ENCODE data around the gene ATP5MC2.
A peak's percentile ranks its signal among the peaks of the same experiment; 100 is the strongest.
"Not testable (repeated sequence)": the region's sequence is repeated elsewhere in the genome, so short reads cannot be mapped to it uniquely, and the experiment has no call there.

The ATP5MC2 gene

DNA sequence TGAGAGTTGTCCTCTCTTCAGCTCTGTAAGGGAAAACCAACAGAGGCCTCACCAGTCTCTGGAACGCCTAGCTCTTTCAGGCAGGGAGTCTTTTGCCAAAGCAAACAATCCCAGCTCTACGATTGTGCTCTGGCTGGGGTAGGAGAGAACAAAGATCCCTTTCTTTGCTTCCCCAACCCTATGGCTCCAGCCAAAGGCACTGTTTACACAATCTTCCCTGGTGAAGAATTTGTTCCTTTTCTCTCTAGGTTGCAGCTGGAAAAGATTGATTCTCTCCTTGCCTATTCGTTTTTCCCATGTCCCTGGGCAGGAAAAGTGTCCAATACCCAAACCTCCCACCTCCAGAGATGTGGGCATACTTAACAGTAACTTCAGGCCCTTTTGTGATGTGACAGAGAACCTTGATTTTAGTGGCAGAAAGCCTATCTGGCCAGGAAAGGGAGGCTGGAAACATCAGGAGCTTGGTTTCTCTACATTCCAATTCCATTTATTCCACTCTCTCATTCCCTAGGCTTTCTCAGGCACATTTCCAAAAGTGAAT, 16.8 kb downstream of the ATP5MC2 start:
- peaks cover 15% of the 10 kb centered on the region for H3K4me1 ChIP-seq (ENCODE audit: insufficient read depth, low read length)
- no peaks in the 10 kb centered on the region for H3K9me3 ChIP-seq (ENCODE audit: low read length)
- H2AFZ ChIP-seq (ENCODE audit: low read depth, low read length), result peak overlapping the region; percentile 31
- peaks cover 7% of the 10 kb centered on the region for H3K36me3 ChIP-seq (ENCODE audit: insufficient read depth, low read length)
- H3K4me3 ChIP-seq (ENCODE audit: low read length), result no peak overlapping the region
- no peaks in the 10 kb centered on the region for H3K27me3 ChIP-seq (ENCODE audit: insufficient read depth, low read length)

DNA sequence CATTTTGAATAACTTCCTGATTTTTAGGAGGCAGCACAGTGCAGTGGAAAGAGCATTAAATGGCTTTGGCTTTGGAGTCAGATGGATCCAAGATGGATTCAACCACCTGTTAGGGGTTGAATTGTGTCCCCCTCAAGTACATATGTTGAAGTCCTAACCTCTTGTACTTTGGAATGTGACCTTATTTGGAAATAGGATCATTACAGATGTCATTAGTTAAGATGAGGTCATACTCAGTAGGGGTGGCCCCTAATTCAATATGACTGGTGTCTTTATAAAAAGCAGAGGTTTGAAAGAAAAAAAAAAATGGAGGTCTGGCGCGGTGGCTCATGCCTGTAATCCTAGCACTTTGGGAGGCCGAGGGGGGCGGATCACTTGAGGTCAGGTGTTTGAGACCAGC, 18.8 kb downstream of the ATP5MC2 start:
- H3K4me3 ChIP-seq (ENCODE audit: low read length), result no peak overlapping the region
- H2AFZ ChIP-seq (ENCODE audit: low read depth, low read length), result no peak overlapping the region
- no peaks in the 10 kb centered on the region for H3K36me3 ChIP-seq (ENCODE audit: insufficient read depth, low read length)
- no peaks in the 10 kb centered on the region for H3K27me3 ChIP-seq (ENCODE audit: insufficient read depth, low read length)
- no peaks in the 10 kb centered on the region for H3K9me3 ChIP-seq (ENCODE audit: low read length)
- H3K4me1 ChIP-seq (ENCODE audit: insufficient read depth, low read length), result peaks cover 15% of the 10 kb centered on the region

DNA sequence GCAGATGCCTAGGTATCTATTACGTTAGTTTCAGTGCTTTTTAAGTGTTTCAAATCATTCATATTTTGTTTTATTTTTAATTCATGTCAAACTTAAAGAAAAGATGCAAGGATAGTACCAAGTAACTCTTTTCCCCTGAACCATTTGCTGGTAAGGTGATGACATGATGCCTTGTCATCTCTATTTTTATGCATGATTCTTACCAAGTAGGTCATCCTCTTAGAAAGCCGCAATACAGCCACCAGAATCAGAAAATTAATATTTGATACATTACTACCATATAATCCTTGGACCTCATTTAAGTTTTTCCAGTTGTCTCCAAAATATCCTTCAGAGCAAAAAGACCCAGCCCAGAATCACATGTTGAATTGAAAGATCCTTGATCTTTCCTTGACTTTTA, 22.3 kb downstream of the ATP5MC2 start:
- H3K36me3 ChIP-seq (ENCODE audit: insufficient read depth, low read length), result no peaks in the 10 kb centered on the region
- no peak overlapping the region for H3K4me3 ChIP-seq (ENCODE audit: low read length)
- peaks cover 1% of the 10 kb centered on the region for H3K4me1 ChIP-seq (ENCODE audit: insufficient read depth, low read length)
- no peaks in the 10 kb centered on the region for H3K9me3 ChIP-seq (ENCODE audit: low read length)
- H2AFZ ChIP-seq (ENCODE audit: low read depth, low read length), result no peak overlapping the region
- no peaks in the 10 kb centered on the region for H3K27me3 ChIP-seq (ENCODE audit: insufficient read depth, low read length)

DNA sequence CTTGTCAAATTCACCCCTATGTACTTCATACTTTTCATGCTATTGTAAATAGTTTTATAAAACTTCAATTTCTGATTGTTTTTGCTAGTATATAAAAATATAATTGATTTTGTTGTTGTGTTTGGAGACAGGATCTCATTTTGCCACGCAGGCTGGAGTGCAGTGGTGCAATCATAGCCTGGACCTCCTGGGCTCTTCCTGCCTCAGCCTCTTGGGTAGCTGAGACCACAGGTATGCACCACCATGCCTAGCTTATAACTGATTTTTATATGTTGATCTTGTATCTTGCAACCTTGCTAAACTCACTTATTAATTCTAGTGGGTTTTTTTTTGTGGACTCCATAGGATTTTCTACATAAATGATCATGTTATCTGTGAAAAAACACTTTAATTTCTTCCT, 23.5 kb downstream of the ATP5MC2 start:
- Histone ChIP-seq H2AFZ (ENCODE audit: low read depth, low read length) (no peak overlapping the region), H3K4me3 (ENCODE audit: low read length) (no peak overlapping the region), H3K36me3 (ENCODE audit: insufficient read depth, low read length) (no peaks in the 10 kb centered on the region), H3K9me3 (ENCODE audit: low read length) (no peaks in the 10 kb centered on the region), H3K27me3 (ENCODE audit: insufficient read depth, low read length) (no peaks in the 10 kb centered on the region), H3K4me1 (ENCODE audit: insufficient read depth, low read length) (no peaks in the 10 kb centered on the region)

DNA sequence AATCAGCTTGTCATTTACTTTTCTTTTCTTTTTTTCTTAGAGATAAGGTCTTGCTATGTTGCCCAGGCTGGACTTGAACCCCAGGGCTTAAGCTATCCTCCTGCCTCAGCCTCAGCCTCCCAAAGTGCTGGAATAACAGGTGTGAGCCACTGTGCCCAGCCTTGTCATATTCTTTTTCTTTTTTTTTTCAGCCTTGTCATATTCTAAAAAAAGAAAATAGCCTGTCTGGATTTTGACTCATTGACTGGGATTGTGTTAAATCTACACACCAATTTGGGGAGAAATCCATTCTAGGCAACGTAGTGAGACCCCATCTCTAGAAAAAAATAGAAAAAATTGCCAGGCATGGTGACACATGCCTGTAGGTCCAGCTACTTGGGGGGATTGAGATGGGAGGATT, 24.1 kb downstream of the ATP5MC2 start:
- Histone ChIP-seq H3K27me3 (ENCODE audit: insufficient read depth, low read length) (no peaks in the 10 kb centered on the region), H3K9me3 (ENCODE audit: low read length) (no peaks in the 10 kb centered on the region), H3K4me3 (ENCODE audit: low read length) (no peak overlapping the region), H3K36me3 (ENCODE audit: insufficient read depth, low read length) (no peaks in the 10 kb centered on the region), H3K4me1 (ENCODE audit: insufficient read depth, low read length) (no peaks in the 10 kb centered on the region), H2AFZ (ENCODE audit: low read depth, low read length) (no peak overlapping the region)

DNA sequence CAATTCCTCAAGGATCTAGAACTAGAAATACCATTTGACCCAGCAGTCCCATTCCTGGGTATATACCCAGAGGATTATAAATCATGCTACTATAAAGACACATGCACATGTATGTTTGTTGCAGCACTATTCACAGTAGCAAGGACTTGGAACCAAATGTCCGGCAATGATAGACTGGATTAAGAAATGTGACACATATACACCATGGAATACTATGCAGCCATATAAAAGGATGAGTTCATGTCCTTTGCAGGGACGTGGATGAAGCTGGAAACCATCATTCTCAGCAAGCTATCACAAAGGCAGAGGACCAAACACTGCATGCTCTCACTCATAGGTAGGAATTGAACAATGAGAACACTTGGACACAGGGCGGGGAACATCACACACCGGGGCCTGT, 29.6 kb downstream of the ATP5MC2 start:
- H2AFZ ChIP-seq (ENCODE audit: low read depth, low read length); H3K27me3 ChIP-seq (ENCODE audit: insufficient read depth, low read length); H3K4me3 ChIP-seq (ENCODE audit: low read length); H3K36me3 ChIP-seq (ENCODE audit: insufficient read depth, low read length); H3K9me3 ChIP-seq (ENCODE audit: low read length); H3K4me1 ChIP-seq (ENCODE audit: insufficient read depth, low read length): not testable (repeated sequence)

DNA sequence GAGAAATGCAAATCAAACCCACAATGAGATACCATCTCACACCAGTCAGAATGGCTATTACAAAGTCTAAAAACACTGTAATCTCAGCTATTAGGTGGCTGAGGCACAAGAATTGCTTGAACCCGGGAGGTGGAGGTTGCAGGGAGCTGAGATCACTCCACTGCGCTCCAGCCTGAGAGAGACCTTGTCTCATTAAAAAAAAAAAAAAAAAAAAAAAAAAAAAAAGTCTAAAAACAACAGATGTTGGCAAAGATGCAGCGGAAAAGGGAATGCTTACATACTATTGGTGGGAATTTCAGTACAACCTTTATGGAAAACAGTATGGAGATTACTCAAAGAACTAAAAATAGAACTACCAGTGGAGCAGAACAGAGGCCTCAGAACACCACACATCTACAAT, 30.7 kb downstream of the ATP5MC2 start:
- H3K27me3 ChIP-seq (ENCODE audit: insufficient read depth, low read length), result no peaks in the 10 kb centered on the region
- H3K4me1 ChIP-seq (ENCODE audit: insufficient read depth, low read length), result no peaks in the 10 kb centered on the region
- no peak overlapping the region for H3K4me3 ChIP-seq (ENCODE audit: low read length)
- H2AFZ ChIP-seq (ENCODE audit: low read depth, low read length), result no peak overlapping the region
- H3K36me3 ChIP-seq (ENCODE audit: insufficient read depth, low read length), result no peaks in the 10 kb centered on the region
- H3K9me3 ChIP-seq (ENCODE audit: low read length), result no peaks in the 10 kb centered on the region

DNA sequence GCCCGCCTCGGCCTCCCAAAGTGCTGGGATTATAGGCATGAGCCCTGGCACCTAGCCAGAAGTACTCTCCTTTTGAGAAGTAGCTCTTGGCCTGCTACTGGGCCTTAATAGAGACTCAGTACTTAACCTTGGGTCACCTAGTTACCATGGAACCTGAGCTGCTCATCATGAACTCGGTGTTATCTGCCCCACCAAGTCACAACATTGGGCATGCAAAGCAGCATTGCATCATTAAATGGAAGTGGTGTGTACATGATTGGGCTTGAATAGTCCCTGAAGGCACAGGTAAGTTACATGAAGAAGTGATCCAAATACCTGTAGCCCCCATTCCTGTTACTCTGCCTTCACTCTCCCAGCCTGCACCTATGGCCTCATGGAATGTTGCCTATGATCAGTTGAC, 31.8 kb downstream of the ATP5MC2 start:
- H3K4me3 ChIP-seq (ENCODE audit: low read length), result no peak overlapping the region
- no peaks in the 10 kb centered on the region for H3K9me3 ChIP-seq (ENCODE audit: low read length)
- H2AFZ ChIP-seq (ENCODE audit: low read depth, low read length), result no peak overlapping the region
- H3K27me3 ChIP-seq (ENCODE audit: insufficient read depth, low read length), result no peaks in the 10 kb centered on the region
- no peaks in the 10 kb centered on the region for H3K4me1 ChIP-seq (ENCODE audit: insufficient read depth, low read length)
- H3K36me3 ChIP-seq (ENCODE audit: insufficient read depth, low read length), result no peaks in the 10 kb centered on the region

DNA sequence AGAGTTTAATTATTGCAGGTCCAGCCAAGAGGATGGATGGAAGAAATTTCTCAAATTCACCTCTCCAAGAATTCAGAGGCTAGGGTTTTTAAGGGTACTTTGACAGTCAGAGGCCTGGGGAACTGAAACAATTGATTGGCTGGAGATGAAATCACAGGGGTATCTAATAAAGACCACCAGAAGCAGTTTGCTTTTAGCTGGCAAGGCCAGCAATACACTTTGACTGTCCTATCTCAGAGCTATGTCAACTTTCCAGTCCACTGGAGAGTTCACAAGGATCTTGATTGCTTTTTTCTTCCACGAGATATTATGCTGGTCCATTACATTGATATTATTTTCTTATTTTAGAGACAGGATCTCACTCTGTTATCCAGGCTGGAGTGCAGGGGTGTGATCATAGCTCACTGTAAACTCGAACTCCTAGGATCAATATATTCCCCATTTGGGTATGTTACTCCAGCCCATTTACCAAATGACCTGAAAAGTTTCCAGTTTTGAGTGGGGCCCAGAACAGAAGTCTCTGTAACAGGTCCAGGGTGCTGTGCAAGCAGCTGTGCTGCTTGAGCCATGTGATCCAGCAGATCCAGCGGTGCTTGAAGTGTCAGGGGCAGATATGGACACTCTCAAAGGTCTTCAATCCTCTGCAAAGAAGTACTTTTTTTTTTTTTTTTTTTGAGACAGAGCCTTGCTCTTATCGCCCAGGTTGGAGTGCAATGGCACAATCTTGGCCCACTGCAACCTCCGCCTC, 32.5 kb downstream of the ATP5MC2 start:
- no peak overlapping the region for H3K4me3 ChIP-seq (ENCODE audit: low read length)
- H3K9me3 ChIP-seq (ENCODE audit: low read length), result no peaks in the 10 kb centered on the region
- no peaks in the 10 kb centered on the region for H3K36me3 ChIP-seq (ENCODE audit: insufficient read depth, low read length)
- H3K4me1 ChIP-seq (ENCODE audit: insufficient read depth, low read length), result no peaks in the 10 kb centered on the region
- no peaks in the 10 kb centered on the region for H3K27me3 ChIP-seq (ENCODE audit: insufficient read depth, low read length)
- H2AFZ ChIP-seq (ENCODE audit: low read depth, low read length), result no peak overlapping the region

DNA sequence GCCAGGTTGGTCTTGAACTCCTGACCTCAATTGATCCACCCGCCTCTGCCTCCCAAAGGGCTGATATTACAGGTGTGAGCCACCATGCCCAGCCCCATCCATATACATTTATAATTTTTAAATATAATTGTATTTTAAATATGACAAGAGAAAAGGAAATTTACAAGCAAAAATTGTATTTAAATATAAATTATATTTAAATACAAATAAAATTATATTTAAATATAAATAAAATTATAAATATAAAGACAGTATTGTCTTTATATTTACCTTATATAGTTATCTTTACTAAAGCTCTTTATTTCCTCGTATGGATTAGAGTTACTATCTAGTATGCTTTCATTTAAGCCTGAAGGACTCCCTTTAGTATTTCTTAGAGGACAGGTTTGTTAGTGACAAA, 37.8 kb downstream of the ATP5MC2 start:
- Histone ChIP-seq H3K27me3 (ENCODE audit: insufficient read depth, low read length) (no peaks in the 10 kb centered on the region), H3K36me3 (ENCODE audit: insufficient read depth, low read length) (no peaks in the 10 kb centered on the region), H3K4me3 (ENCODE audit: low read length) (no peak overlapping the region), H2AFZ (ENCODE audit: low read depth, low read length) (no peak overlapping the region), H3K9me3 (ENCODE audit: low read length) (no peaks in the 10 kb centered on the region), H3K4me1 (ENCODE audit: insufficient read depth, low read length) (no peaks in the 10 kb centered on the region)

DNA sequence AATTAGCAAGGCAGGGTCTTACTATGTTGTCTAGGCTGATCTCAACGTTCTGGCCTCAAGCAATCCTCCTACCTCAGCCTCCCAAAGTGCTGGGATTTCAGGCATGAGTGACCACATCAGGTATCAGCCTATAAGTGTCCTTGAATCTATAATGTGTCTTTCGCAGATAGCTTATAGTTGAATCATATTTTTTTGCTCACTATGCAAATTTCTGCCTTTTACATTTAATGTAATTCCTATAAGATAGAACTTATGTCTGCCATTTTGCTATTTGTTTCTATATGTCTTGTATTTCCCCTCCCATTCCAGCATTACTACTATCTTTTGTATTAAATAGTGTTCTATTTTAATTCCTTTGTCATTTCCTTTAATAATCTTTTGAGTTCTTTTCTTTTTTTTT, 39.2 kb downstream of the ATP5MC2 start:
- H3K4me1 ChIP-seq (ENCODE audit: insufficient read depth, low read length), result no peaks in the 10 kb centered on the region
- no peaks in the 10 kb centered on the region for H3K36me3 ChIP-seq (ENCODE audit: insufficient read depth, low read length)
- no peak overlapping the region for H3K4me3 ChIP-seq (ENCODE audit: low read length)
- H3K27me3 ChIP-seq (ENCODE audit: insufficient read depth, low read length), result no peaks in the 10 kb centered on the region
- H2AFZ ChIP-seq (ENCODE audit: low read depth, low read length), result no peak overlapping the region
- H3K9me3 ChIP-seq (ENCODE audit: low read length), result peaks cover 2% of the 10 kb centered on the region

DNA sequence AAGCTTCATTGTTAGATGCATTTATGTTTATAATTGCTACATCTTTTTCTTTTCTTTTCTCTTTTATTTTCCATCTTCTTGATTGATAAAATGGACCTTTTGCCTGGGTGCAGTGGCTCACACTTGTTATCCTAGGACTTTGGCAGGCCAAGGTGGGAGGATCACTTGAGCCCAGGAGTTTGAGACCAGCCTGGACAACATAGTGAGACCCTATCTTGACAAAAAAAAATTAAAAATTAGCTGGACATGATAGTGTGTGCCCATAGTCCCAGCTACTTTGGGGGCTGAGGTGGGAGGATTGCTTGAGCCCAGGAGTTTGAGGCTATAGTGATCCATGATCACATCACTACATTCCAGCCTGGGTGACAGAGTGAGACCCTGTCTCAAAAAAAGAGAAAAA, 40.2 kb downstream of the ATP5MC2 start:
- not testable (repeated sequence) for H3K4me1 ChIP-seq (ENCODE audit: insufficient read depth, low read length); H2AFZ ChIP-seq (ENCODE audit: low read depth, low read length); H3K27me3 ChIP-seq (ENCODE audit: insufficient read depth, low read length); H3K4me3 ChIP-seq (ENCODE audit: low read length); H3K9me3 ChIP-seq (ENCODE audit: low read length); H3K36me3 ChIP-seq (ENCODE audit: insufficient read depth, low read length)

DNA sequence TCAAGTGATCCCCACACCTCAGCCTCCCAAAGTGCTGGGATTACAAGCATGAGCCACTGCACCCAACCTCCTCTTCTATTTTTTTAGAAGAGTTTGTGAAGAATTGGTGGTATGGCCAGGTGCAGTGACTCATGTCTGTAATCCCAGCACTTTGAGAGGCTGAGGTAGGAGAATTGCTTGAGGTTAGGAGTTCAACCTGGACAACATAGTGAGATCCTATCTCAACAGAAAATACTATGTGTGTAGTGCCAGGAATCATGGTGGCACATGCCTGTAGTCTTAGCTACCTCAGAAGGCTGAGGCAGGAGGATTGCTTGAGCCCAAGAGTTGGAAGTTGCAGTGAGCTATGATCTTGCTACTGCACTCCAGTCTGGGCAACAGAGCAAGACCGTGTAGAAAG, 44.2 kb downstream of the ATP5MC2 start:
- H3K36me3 ChIP-seq (ENCODE audit: insufficient read depth, low read length), result no peaks in the 10 kb centered on the region
- H3K4me3 ChIP-seq (ENCODE audit: low read length), result no peak overlapping the region
- no peaks in the 10 kb centered on the region for H3K27me3 ChIP-seq (ENCODE audit: insufficient read depth, low read length)
- peaks cover 6% of the 10 kb centered on the region for H3K4me1 ChIP-seq (ENCODE audit: insufficient read depth, low read length)
- no peak overlapping the region for H2AFZ ChIP-seq (ENCODE audit: low read depth, low read length)
- peaks cover 2% of the 10 kb centered on the region for H3K9me3 ChIP-seq (ENCODE audit: low read length)

DNA sequence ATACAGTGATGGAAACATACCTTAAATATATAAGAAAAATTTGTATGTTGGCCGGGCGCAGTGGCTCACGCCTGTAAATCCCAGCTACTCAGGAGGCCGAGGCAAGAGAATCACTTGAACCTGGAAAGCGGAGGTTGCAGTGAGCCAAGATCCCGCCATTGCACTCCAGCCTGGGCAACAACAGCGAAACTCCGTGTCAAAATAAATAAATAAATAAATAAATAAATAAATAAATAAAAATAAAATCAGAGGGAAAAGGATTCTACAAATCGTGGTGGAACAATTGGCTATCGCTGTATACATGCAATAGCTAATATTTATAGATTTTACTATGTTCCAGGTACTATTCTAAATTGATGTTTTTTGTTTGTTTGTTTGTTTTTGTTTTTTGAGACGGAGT, 48.0 kb downstream of the ATP5MC2 start:
- Histone ChIP-seq H3K9me3 (ENCODE audit: low read length) (peaks cover 1% of the 10 kb centered on the region), H3K4me1 (ENCODE audit: insufficient read depth, low read length) (peaks cover 22% of the 10 kb centered on the region), H2AFZ (ENCODE audit: low read depth, low read length) (no peak overlapping the region)

More for the DNA sequence above, 48.0 kb downstream of the ATP5MC2 start:
- Histone ChIP-seq H3K36me3 (ENCODE audit: insufficient read depth, low read length) (no peaks in the 10 kb centered on the region), H3K4me3 (ENCODE audit: low read length) (no peak overlapping the region), H3K27me3 (ENCODE audit: insufficient read depth, low read length) (no peaks in the 10 kb centered on the region)

Data from neuron (in vitro differentiated cells).